Pulmonary artery endothelial cell (primary cell): ENCODE data around the gene TRAPPC5. TPM values are rescaled to one million over a fixed set of nuclear protein-coding genes. Genes with fewer than 3 reads are reported as not detected.

Experiments
- DNase-seq: peaks from one replicate; pipeline ENCODE4 v3.0.0-alpha.2; 2011; ENCODE audit warnings: low read depth, low spot score
- total RNA-seq: library from RNA; depleted of rRNA; stranded (reverse); fragments of >200 nt; gene quantifications from 2 replicates; pipeline ENCODE4 v1.2.3, GENCODE V29; 2014

The TRAPPC5 gene
- total RNA-seq, 1 donor from 2014 or later, result 191 TPM

GRCh38 chr19:7699417-7700401, 19.1 kb downstream of the TRAPPC5 start:
- DNase-seq, result no peak

- no peak for DNase-seq
These were observed 20.5 kb downstream of the TRAPPC5 start for GRCh38 chr19:7701049-7701653.

- DNase-seq, result no peak
These were observed 21.2 kb downstream of the TRAPPC5 start, which contains the start of gene FCER2 for GRCh38 chr19:7701654-7702457. Gene FCER2, minus strand, starts transcription at chr19:7702131. Its CDS starts 2,371 bp downstream, at chr19:7699760.

- no peak for DNase-seq
These were observed 22.7 kb downstream of the TRAPPC5 start for GRCh38 chr19:7703332-7703731.

GRCh38 chr19:7704280-7705060, 23.8 kb downstream of the TRAPPC5 start:
- no peak for DNase-seq

GRCh38 chr19:7705387-7706187, 25.0 kb downstream of the TRAPPC5 start:
- no peak for DNase-seq

GRCh38 chr19:7706188-7706954, 25.7 kb downstream of the TRAPPC5 start:
- no peak for DNase-seq

GRCh38 chr19:7706955-7707456, 26.4 kb downstream of the TRAPPC5 start:
- DNase-seq, result no peak

- DNase-seq, result no peak
These were observed 29.4 kb downstream of the TRAPPC5 start for GRCh38 chr19:7709932-7710460.

- no peak for DNase-seq
These were observed 30.0 kb downstream of the TRAPPC5 start for GRCh38 chr19:7710616-7711015.

- DNase-seq, result no peak
These were observed 35.0 kb downstream of the TRAPPC5 start for GRCh38 chr19:7715671-7716070.

- DNase-seq, result no peak
These were observed 36.1 kb downstream of the TRAPPC5 start for GRCh38 chr19:7716762-7717161.

GRCh38 chr19:7718668-7719067, 38.0 kb downstream of the TRAPPC5 start:
- no peak for DNase-seq

- DNase-seq, result no peak
These were observed 39.7 kb downstream of the TRAPPC5 start for GRCh38 chr19:7720351-7720750.

- DNase-seq, result no peak
These were observed 41.6 kb downstream of the TRAPPC5 start for GRCh38 chr19:7722231-7722651.

- no peak for DNase-seq
These were observed 45.2 kb downstream of the TRAPPC5 start for GRCh38 chr19:7725791-7726190.

GRCh38 chr19:7729211-7729610, 48.6 kb downstream of the TRAPPC5 start:
- no peak for DNase-seq

- no peak for DNase-seq
These were observed 49.2 kb downstream of the TRAPPC5 start for GRCh38 chr19:7729831-7730285.
